ENCODE data around the gene PCDHAC1. TPM values are rescaled to one million over a fixed set of nuclear protein-coding genes. Genes with fewer than 3 reads are reported as not detected.

Gene PCDHAC1
- total RNA-seq, 1 donor from 2014 or later = not detected

DNA sequence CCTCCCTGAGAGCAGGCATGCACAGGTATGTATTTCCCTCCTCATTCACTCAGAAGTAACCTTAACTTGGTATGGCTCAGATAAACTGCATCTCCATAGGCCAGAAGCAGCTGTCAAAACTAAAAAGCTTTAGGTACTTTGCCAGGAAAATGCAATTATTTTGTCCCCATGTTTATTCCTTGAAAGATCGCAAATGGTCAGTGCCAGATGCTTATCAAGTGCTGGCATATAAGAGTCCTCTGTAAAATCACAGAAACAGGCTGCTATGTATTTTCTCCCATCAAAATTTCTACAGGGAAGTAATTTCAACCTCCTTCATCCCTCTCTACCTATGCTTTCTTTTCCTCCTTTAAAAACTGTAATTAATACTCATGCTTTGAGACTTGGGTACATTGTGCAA lies 52.9 kb downstream of the PCDHAC1 start:
- Mint-ChIP-seq H3K4me1 (ENCODE audit: low read depth) (no peaks in the 10 kb centered on the region), H3K4me3 (ENCODE audit: low read depth) (no peak overlapping the region), H3K27ac (no peak overlapping the region), H3K36me3 (ENCODE audit: low read depth) (no peaks in the 10 kb centered on the region), H3K9me3 (no peaks in the 10 kb centered on the region), H3K27me3 (ENCODE audit: low read depth) (no peaks in the 10 kb centered on the region)
- intact Hi-C loops (cut with micrococcal nuclease) = no loop called here
- no peak for DNase-seq (ENCODE audit: low spot score)

Other genes with a start within 250 kb of the PCDHAC1 start
- gene HARS1, start 234.9 kb upstream of the PCDHAC1 start, total RNA-seq = 107 and 110 TPM in 2 replicates
- gene HARS2, start 234.8 kb upstream of the PCDHAC1 start, total RNA-seq = 28.0 and 30.1 TPM in 2 replicates
- 53.4 and 53.9 TPM in 2 replicates for gene ZMAT2, start 225.9 kb upstream of the PCDHAC1 start, total RNA-seq
- 0.07 TPM in 1 of 2 replicates, not detected in the other for gene PCDHA1, start 140.2 kb upstream of the PCDHAC1 start, total RNA-seq
- gene PCDHA2, start 131.4 kb upstream of the PCDHAC1 start, total RNA-seq = not detected in 2 replicates
- not detected in 2 replicates for gene PCDHA3, start 125.2 kb upstream of the PCDHAC1 start, total RNA-seq
- gene PCDHA4, start 119.2 kb upstream of the PCDHAC1 start, total RNA-seq = not detected in 2 replicates
- not detected in 2 replicates for gene PCDHA5, start 104.7 kb upstream of the PCDHAC1 start, total RNA-seq
- not detected in 2 replicates for gene PCDHA6, start 98.3 kb upstream of the PCDHAC1 start, total RNA-seq
- not detected in 2 replicates for gene PCDHA7, start 92.0 kb upstream of the PCDHAC1 start, total RNA-seq
- not detected in 2 replicates for gene PCDHA8, start 85.1 kb upstream of the PCDHAC1 start, total RNA-seq
- gene PCDHA9, start 77.9 kb upstream of the PCDHAC1 start, total RNA-seq = not detected in 2 replicates
- gene PCDHA10, start 70.4 kb upstream of the PCDHAC1 start, total RNA-seq = not detected in 2 replicates
- gene PCDHA11, start 57.3 kb upstream of the PCDHAC1 start, total RNA-seq = not detected in 2 replicates
- gene PCDHA12, start 51.0 kb upstream of the PCDHAC1 start, total RNA-seq = not detected in 2 replicates
- not detected in 2 replicates for gene PCDHA13, start 44.2 kb upstream of the PCDHAC1 start, total RNA-seq
- not detected in 2 replicates for gene PCDHAC2, start 40.2 kb downstream of the PCDHAC1 start, total RNA-seq
- not detected in 2 replicates for gene PCDHB1, start 125.1 kb downstream of the PCDHAC1 start, total RNA-seq
- 0.11 and 0.25 TPM in 2 replicates for gene PCDHB2, start 168.3 kb downstream of the PCDHAC1 start, total RNA-seq
- not detected in 2 replicates for gene PCDHB3, start 174.2 kb downstream of the PCDHAC1 start, total RNA-seq
- not detected in 2 replicates for gene PCDHB4, start 195.5 kb downstream of the PCDHAC1 start, total RNA-seq
- gene PCDHB5, start 208.9 kb downstream of the PCDHAC1 start, total RNA-seq = not detected in 2 replicates
- gene PCDHB6, start 223.8 kb downstream of the PCDHAC1 start, total RNA-seq = not detected in 2 replicates
- 0.07 TPM in 1 of 2 replicates, not detected in the other for gene PCDHB7, start 246.3 kb downstream of the PCDHAC1 start, total RNA-seq

Measured in activated T-helper 2 cell treated with anti-CD3 and anti-CD28 coated beads, Interferon-gamma antibody, Interleukin-2, Interleukin-4, amounts not matched to agents 10 μg/mL and 5 μg/mL and 100 μg/mL, durations not matched to agents 14 hours and 24 hours and 36 hours (primary cell).